Choroid plexus epithelial cell (primary cell): ENCODE results near the gene CHSY3.

Experiments used
- DNase-seq: peaks from one replicate; pipeline ENCODE4 v3.0.0-alpha.2; 2010; ENCODE audit warnings: low read depth
- H3K4me3 ChIP-seq: 2 replicates; pipeline ENCODE4 v1.5.1; 2011; ENCODE audit warnings: low read depth, mild to moderate bottlenecking, control low read depth, low read length, moderate library complexity
- TF ChIP-seq, protein P1 (sequence below): conservative IDR thresholded peaks from 2 replicates; pipeline ENCODE4 v1.5.1; 2011; ENCODE audit warnings: low read depth, mild to moderate bottlenecking, control low read depth, inconsistent platforms, low read length, moderate library complexity

Gene CHSY3

GRCh38 chr5:130018641-130019040 lies 114.4 kb downstream of the CHSY3 start:
- no peak for DNase-seq
- TF ChIP-seq, protein P1, sequence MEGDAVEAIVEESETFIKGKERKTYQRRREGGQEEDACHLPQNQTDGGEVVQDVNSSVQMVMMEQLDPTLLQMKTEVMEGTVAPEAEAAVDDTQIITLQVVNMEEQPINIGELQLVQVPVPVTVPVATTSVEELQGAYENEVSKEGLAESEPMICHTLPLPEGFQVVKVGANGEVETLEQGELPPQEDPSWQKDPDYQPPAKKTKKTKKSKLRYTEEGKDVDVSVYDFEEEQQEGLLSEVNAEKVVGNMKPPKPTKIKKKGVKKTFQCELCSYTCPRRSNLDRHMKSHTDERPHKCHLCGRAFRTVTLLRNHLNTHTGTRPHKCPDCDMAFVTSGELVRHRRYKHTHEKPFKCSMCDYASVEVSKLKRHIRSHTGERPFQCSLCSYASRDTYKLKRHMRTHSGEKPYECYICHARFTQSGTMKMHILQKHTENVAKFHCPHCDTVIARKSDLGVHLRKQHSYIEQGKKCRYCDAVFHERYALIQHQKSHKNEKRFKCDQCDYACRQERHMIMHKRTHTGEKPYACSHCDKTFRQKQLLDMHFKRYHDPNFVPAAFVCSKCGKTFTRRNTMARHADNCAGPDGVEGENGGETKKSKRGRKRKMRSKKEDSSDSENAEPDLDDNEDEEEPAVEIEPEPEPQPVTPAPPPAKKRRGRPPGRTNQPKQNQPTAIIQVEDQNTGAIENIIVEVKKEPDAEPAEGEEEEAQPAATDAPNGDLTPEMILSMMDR, result no peak
- H3K4me3 ChIP-seq, result no peak overlapping the region

DNA sequence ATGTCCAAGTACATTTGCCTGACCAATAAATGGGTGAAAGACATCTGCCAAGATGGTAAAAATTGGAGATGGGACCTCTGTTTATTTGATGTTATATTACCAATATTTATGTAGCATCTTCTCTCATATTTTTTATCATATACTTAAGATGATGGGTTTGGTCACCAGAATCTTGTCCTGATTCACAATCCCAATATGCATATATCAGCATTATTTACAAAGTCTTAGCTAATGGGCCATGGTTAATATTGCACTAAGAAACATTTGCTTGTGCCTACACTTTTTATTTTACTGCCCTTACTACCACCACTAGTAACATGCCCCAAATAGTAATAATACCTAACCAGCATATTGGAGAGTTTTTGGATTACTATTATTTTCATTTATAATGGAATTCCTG lies 116.7 kb downstream of the CHSY3 start:
- no peak for DNase-seq
- H3K4me3 ChIP-seq, result no peak overlapping the region
- TF ChIP-seq, protein P1, result no peak

DNA sequence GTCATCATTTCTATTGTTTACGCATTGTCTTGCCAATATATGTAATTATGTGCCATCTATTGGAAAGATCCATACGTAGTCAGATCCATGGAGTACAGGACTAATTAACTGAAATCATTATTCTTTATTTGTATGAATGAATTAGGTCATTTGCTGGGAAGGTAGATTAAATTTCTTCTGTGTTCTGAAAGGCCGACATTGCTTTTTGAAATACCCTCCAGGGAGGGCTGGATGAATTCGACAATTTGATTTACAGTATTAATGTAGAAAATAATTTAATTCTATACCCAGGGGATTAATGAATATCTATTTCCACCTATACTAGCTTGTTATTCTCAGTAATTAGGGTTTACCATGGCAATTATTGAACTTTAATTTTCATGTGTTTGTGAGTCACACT lies 117.6 kb downstream of the CHSY3 start:
- no peak overlapping the region for H3K4me3 ChIP-seq
- no peak for DNase-seq
- TF ChIP-seq, protein P1, result no peak

DNA sequence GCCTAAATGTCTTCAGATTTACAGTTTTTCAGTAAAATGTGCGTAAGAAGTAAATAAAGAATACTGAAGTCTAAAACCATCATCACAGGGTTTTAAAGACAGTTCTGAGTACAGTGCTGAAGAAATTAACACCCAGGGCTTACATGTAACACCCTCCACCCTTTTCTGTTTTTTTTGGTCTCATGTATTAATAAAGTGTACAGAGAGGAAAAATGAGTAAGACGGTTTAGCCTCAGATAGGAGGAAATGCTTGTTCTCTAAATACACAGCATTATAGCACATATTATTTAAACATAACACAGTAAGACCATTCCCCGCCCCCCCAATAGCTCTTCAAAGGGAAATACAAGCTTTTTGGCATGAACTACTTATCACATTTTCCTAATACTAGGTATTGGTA lies 119.3 kb downstream of the CHSY3 start:
- TF ChIP-seq, protein P1, result no peak
- H3K4me3 ChIP-seq, result no peak overlapping the region
- peak; percentile 25 for DNase-seq

- peak; percentile 20 for DNase-seq
- TF ChIP-seq, protein P1, result no peak
- no peak overlapping the region for H3K4me3 ChIP-seq
These were observed 119.7 kb downstream of the CHSY3 start for GRCh38 chr5:130024006-130024405.

DNA sequence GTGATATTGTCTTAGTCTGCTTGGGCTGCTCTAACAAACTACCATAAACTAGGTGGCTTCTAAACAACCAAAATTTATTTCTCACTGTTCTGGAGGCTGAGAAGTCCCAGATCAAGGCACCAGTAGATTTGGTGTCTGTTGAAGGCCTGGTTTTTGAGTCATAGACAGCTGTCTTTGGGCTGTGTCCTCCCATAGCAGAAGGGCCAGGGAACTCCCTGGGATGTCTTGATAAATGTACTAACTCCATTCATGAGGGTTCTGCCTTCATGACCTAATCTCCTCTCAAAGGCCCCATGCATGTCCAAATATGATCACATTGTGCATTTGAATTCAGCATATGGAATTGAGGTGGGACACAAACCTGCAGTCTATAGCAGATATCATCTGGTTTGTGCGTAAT lies 121.2 kb downstream of the CHSY3 start:
- TF ChIP-seq, protein P1, result no peak
- DNase-seq, result no peak
- H3K4me3 ChIP-seq, result no peak overlapping the region

DNA sequence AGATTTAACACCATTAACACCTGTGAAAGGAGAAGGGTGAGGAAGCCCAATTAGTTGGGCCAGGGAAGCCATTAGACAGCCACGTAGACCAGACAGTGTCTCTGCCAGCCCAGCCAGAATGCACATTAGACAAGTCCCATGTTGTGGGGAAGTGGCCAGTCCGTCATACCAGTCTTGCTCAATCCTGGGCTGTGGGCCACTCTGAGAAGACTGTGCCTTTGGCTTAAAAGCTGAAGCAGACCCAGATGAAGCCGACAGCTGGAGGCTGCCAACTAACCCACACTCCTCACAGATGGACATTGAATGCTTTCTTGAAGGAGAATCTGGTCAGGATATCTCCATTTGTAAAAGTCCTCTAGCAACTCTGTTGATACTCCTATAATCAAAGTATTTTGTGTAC lies 128.5 kb downstream of the CHSY3 start:
- no peak overlapping the region for H3K4me3 ChIP-seq
- DNase-seq, result no peak
- TF ChIP-seq, protein P1, result no peak
